GM18907 (cell line): ENCODE results near the gene GTF2A1L.

ENCODE experiments used
- ATAC-seq: cut with Tn5 transposase; IDR thresholded peaks from one replicate; pipeline ENCODE4 v1.9.1; 2021; ENCODE audit warnings: mild to moderate bottlenecking, moderate library complexity; ENCODE audit not compliant: unreplicated experiment

Gene GTF2A1L

DNA sequence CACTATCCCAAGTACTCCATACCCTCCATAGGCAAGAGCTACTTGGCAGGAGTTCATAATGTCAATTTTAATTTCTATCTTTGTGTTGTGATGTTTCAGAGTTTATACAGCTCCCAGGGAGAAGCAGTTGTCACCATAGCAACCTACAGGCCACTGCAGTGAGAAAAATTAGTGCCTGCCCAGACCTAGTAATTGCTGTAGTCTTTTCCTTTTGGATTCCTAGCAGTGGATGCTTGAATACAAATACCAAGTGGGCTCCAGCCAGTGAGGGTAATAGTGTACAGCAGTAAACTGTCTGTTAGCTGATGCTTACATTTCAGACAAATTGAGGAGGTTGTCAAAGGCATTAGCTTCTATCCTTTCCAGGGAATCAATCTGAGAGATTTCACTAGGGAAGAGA is 111.2 kb downstream of the GTF2A1L start:
- no peak for ATAC-seq
